ENCODE measurements around the gene KHK.

KHK gene

GRCh38 chr2:27135478-27135955 is 48.9 kb downstream of the KHK start:
- DNase-seq (ENCODE audit: extremely low read depth, insufficient read length) = no peak

GRCh38 chr2:27136751-27137150 is 50.2 kb downstream of the KHK start:
- DNase-seq (ENCODE audit: extremely low read depth, insufficient read length) = no peak
- no peak overlapping the region for H3K4me3 ChIP-seq (replicated peaks; ENCODE audit: low read depth, low read length)
- H3K36me3 ChIP-seq (ENCODE audit: control insufficient read depth, insufficient read depth, low read length) = peaks cover 13% of the 10 kb centered on the region
- no peaks in the 10 kb centered on the region for H3K27me3 ChIP-seq (replicated peaks; ENCODE audit: control insufficient read depth, insufficient read depth, low read length)
- no peak for TF ChIP-seq CTCF (IDR thresholded peaks at IDR 0.05; ENCODE audit: insufficient read depth, low read length, poor library complexity, severe bottlenecking)

More at GRCh38 chr2:27135478-27135955, 48.9 kb downstream of the KHK start:
- peaks cover 22% of the 10 kb centered on the region for H3K36me3 ChIP-seq (ENCODE audit: control insufficient read depth, insufficient read depth, low read length)
- no peak for TF ChIP-seq CTCF (IDR thresholded peaks at IDR 0.05; ENCODE audit: insufficient read depth, low read length, poor library complexity, severe bottlenecking)
- no peaks in the 10 kb centered on the region for H3K27me3 ChIP-seq (replicated peaks; ENCODE audit: control insufficient read depth, insufficient read depth, low read length)
- no peak overlapping the region for H3K4me3 ChIP-seq (replicated peaks; ENCODE audit: low read depth, low read length)

GRCh38 chr2:27137322-27137935 is 50.9 kb downstream of the KHK start:
- DNase-seq (ENCODE audit: extremely low read depth, insufficient read length) = no peak
- Histone ChIP-seq H3K4me3 (replicated peaks; ENCODE audit: low read depth, low read length) (no peak overlapping the region), H3K36me3 (ENCODE audit: control insufficient read depth, insufficient read depth, low read length) (peaks cover 6% of the 10 kb centered on the region), H3K27me3 (replicated peaks; ENCODE audit: control insufficient read depth, insufficient read depth, low read length) (no peaks in the 10 kb centered on the region)
- no peak for TF ChIP-seq CTCF (IDR thresholded peaks at IDR 0.05; ENCODE audit: insufficient read depth, low read length, poor library complexity, severe bottlenecking)

GRCh38 chr2:27138111-27138510 is 51.5 kb downstream of the KHK start:
- Histone ChIP-seq H3K36me3 (ENCODE audit: control insufficient read depth, insufficient read depth, low read length) (peaks cover under 1% of the 10 kb centered on the region; the same call in 1 of the 2 replicates), H3K27me3 (replicated peaks; ENCODE audit: control insufficient read depth, insufficient read depth, low read length) (no peaks in the 10 kb centered on the region), H3K4me3 (replicated peaks; ENCODE audit: low read depth, low read length) (no peak overlapping the region)
- DNase-seq (ENCODE audit: extremely low read depth, insufficient read length) = no peak
- TF ChIP-seq CTCF (IDR thresholded peaks at IDR 0.05; ENCODE audit: insufficient read depth, low read length, poor library complexity, severe bottlenecking) = no peak

- no peak for DNase-seq (ENCODE audit: extremely low read depth, insufficient read length)
- TF ChIP-seq CTCF (IDR thresholded peaks at IDR 0.05; ENCODE audit: insufficient read depth, low read length, poor library complexity, severe bottlenecking) = no peak
Measured at GRCh38 chr2:27139310-27139709, 52.7 kb downstream of the KHK start, which contains the start of gene PRR30. Gene PRR30, minus strand, starts transcription at chr2:27139410. Its CDS starts 1,081 bp downstream, at chr2:27138329.

More at GRCh38 chr2:27139310-27139709, 52.7 kb downstream of the KHK start, which contains the start of gene PRR30:
- no peaks in the 10 kb centered on the region for H3K27me3 ChIP-seq (replicated peaks; ENCODE audit: control insufficient read depth, insufficient read depth, low read length)
- H3K36me3 ChIP-seq (ENCODE audit: control insufficient read depth, insufficient read depth, low read length) = no peaks in the 10 kb centered on the region
- H3K4me3 ChIP-seq (replicated peaks; ENCODE audit: low read depth, low read length) = no peak within 1 kb of the TSS

All from GM06990 (cell line).